Stomach (tissue), 9 donors: ENCODE data around the gene CCDC134. TPM values are rescaled to one million over a fixed set of nuclear protein-coding genes. Genes with fewer than 3 reads are reported as not detected.

Experiments
- DNase-seq, 2 donors: peaks; one replicate each; pipeline versions ENCODE4 v3.0.0 to v3.0.0-alpha.2; 2013 to 2019
- H3K27ac ChIP-seq, 5 donors: fragments of 200-600 bp in 4 of 5; sonication (generic) in 4 of 5; one replicate each; pipeline ENCODE4 v1.5.1; 2013 to 2019; ENCODE audit warnings: mild to moderate bottlenecking in 1 of 5, moderate library complexity in 1 of 5
- H3K27me3 ChIP-seq, 3 donors: fragments of 200-600 bp; sonication (generic); one replicate each; pipeline ENCODE4 v1.5.1; 2017 to 2019; ENCODE audit warnings: mixed run types in 1 of 3
- H3K36me3 ChIP-seq, 4 donors: fragments of 200-600 bp; sonication (generic); 1 replicate in 3 of 4; 2 replicates in 1 of 4; pipeline ENCODE4 v1.5.1; 2016 to 2019
- H3K4me1 ChIP-seq, 4 donors: fragments of 200-600 bp; sonication (generic); one replicate each; pipeline ENCODE4 v1.5.1; 2016 to 2019
- H3K4me3 ChIP-seq, 4 donors: fragments of 200-600 bp; sonication (generic) in 3 of 4; one replicate each; pipeline ENCODE4 v1.5.1; 2016 to 2019; ENCODE audit warnings: mild to moderate bottlenecking in 1 of 4
- H3K9me3 ChIP-seq, 4 donors: fragments of 200-600 bp; sonication (generic); one replicate each; pipeline ENCODE4 v1.5.1; 2016 to 2019
- CTCF ChIP-seq, 7 experiments: fragments of 450-650 bp in 4 of 7; fragments of 200-600 bp in 3 of 7; sonication (generic) in 3 of 7; IDR thresholded peaks; one replicate each; pipeline ENCODE4 v1.5.1; 2016 to 2019; ENCODE audit warnings: antibody characterized with exemption in 7 of 7, control low read depth in 2 of 7, mild to moderate bottlenecking in 1 of 7
- EP300 ChIP-seq: sonication (generic); formaldehyde crosslinking; IDR thresholded peaks from one replicate; pipeline ENCODE4 v1.6.1; 2017; ENCODE audit warnings: antibody characterized with exemption
- POLR2A ChIP-seq, 4 donors: fragments of 450-650 bp; IDR thresholded peaks; one replicate each; pipeline ENCODE4 v1.6.1; 2016; ENCODE audit warnings: antibody characterized with exemption in 4 of 4, control low read depth in 2 of 4, mild to moderate bottlenecking in 1 of 4, moderate library complexity in 1 of 4
- POLR2AphosphoS5 ChIP-seq, 3 donors: sonication (generic); formaldehyde crosslinking; IDR thresholded peaks; one replicate each; pipeline ENCODE4 v1.6.1; 2016; ENCODE audit warnings: antibody characterized with exemption in 3 of 3
- WGBS, 5 donors: extraction: QIAGEN DNeasy Blood & Tissue Kit in 3 of 5; methylation state at CpG; one replicate each; pipeline versions ENCODE4 v1.1.5 to v1.1.7; 2013 to 2018; 5-methylcytosine and 5-hydroxymethylcytosine counted together
- intact Hi-C: fragments of 100-400 bp; cut with DNase I; formaldehyde crosslinking; loops from one replicate; pipeline ENCODE4 v1.15.1; 2023; ENCODE audit warnings: low total_unique reads
- polyA plus RNA-seq, 3 donors: library from polyadenylated mRNA; stranded (reverse); fragments of 200-250 nt; gene quantifications; one replicate each; pipeline ENCODE4 v1.2.3, GENCODE V29; 2013
- total RNA-seq, 5 donors: library from RNA; depleted of rRNA; stranded (reverse); fragments of >200 nt; gene quantifications; one replicate each; pipeline versions ENCODE4 v1.1.0 to v1.2.3, GENCODE V29; 2014 to 2016
- donor health status: healthy with polysubstance abuse.
- donor health status: Bipolar disorder and iron deficiency.
- donor health status: healthy.

The CCDC134 gene
- total and polyA plus RNA-seq, 8 donors: 1.6 to 16.5 (median 7.4) TPM; not detected in 2

- H3K36me3 ChIP-seq: peaks cover 0 to 38% (median 15%) of the 10 kb centered on the region in 4 donors
- no peaks in the 10 kb centered on the region for H3K27me3 ChIP-seq
- peaks cover 19 to 34% (median 21%) of the 10 kb centered on the region in 4 donors for H3K4me1 ChIP-seq
- no peak for DNase-seq
- intact Hi-C loops: loop anchor here (5.0 kb wide), 1 partner anchor 121 kb away; no protein-coding TSS in a partner anchor
- WGBS, 5 donors: 85 to 88% (median 86%) methylated on average over 12 of the region's 12 CpGs
- H3K27ac ChIP-seq: no peak overlapping the region
- TF ChIP-seq EP300: no peak
- H3K4me3 ChIP-seq: no peak overlapping the region
- H3K9me3 ChIP-seq: no peaks in the 10 kb centered on the region
Measured at GRCh38 chr22:41821471-41822316, 21.2 kb downstream of the CCDC134 start.

- peak in 1 of 2 donors; percentile 83 for DNase-seq
- Histone ChIP-seq H3K27ac (no peak overlapping the region), H3K36me3 (peaks cover 0 to 34% (median 14%) of the 10 kb centered on the region in 4 donors), H3K4me3 (no peak overlapping the region), H3K9me3 (no peaks in the 10 kb centered on the region), H3K4me1 (peaks cover 22 to 39% (median 25%) of the 10 kb centered on the region in 4 donors), H3K27me3 (no peaks in the 10 kb centered on the region)
- WGBS, 5 donors: 69 to 87% (median 78%) methylated on average over 3 of the region's 3 CpGs
- TF ChIP-seq EP300 (no peak), POLR2A (IDR thresholded peaks at IDR 0.05) (no peak), CTCF (IDR thresholded peaks at IDR 0.05) (peak in 5 of 7 experiments; percentile 26 to 78 (median 53)), POLR2AphosphoS5 (IDR thresholded peaks at IDR 0.05) (peak in 1 of 3 donors; percentile 39)
- intact Hi-C loops: loop anchor here (5.0 kb wide), 1 partner anchor 120 kb away; no protein-coding TSS in a partner anchor
Measured at GRCh38 chr22:41822317-41823057, 22.0 kb downstream of the CCDC134 start.

GRCh38 chr22:41823797-41824196 is 23.3 kb downstream of the CCDC134 start:
- no peaks in the 10 kb centered on the region for H3K9me3 ChIP-seq
- intact Hi-C loops: loop anchor here (5.0 kb wide), 1 partner anchor 119 kb away; no protein-coding TSS in a partner anchor
- peaks cover 22 to 39% (median 25%) of the 10 kb centered on the region in 4 donors for H3K4me1 ChIP-seq
- DNase-seq: no peak
- peaks cover 0 to 24% (median 13%) of the 10 kb centered on the region in 4 donors for H3K36me3 ChIP-seq
- H3K4me3 ChIP-seq: no peak overlapping the region
- 76 to 86% (median 82%) methylated on average over 6 of the region's 6 CpGs for WGBS, 5 donors
- TF ChIP-seq POLR2A (IDR thresholded peaks at IDR 0.05) (no peak), POLR2AphosphoS5 (IDR thresholded peaks at IDR 0.05) (no peak), CTCF (IDR thresholded peaks at IDR 0.05) (no peak)
- no peaks in the 10 kb centered on the region for H3K27me3 ChIP-seq
- H3K27ac ChIP-seq: no peak overlapping the region

- H3K4me3 ChIP-seq: no peak overlapping the region
- H3K4me1 ChIP-seq: peaks cover 22 to 39% (median 25%) of the 10 kb centered on the region in 4 donors
- DNase-seq: no peak
- peak overlapping the region in 2 of 5 donors; percentile 2 to 6 for H3K27ac ChIP-seq
- intact Hi-C loops: no loop called here
- H3K36me3 ChIP-seq: peaks cover 0 to 10% (median 9%) of the 10 kb centered on the region in 4 donors
- TF ChIP-seq POLR2AphosphoS5 (IDR thresholded peaks at IDR 0.05) (no peak), POLR2A (IDR thresholded peaks at IDR 0.05) (no peak), CTCF (IDR thresholded peaks at IDR 0.05) (no peak), EP300 (no peak)
- 58 to 64% (median 61%) methylated on average over 7 of the region's 7 CpGs for WGBS, 5 donors
- H3K27me3 ChIP-seq: no peaks in the 10 kb centered on the region
- H3K9me3 ChIP-seq: no peaks in the 10 kb centered on the region
Measured at GRCh38 chr22:41825376-41825775, 24.9 kb downstream of the CCDC134 start.
